ENCODE measurements around the gene SGMS2.

The SGMS2 gene

GRCh38 chr4:107826421-107826980, 1.8 kb downstream of the SGMS2 start:
- H3K4me3 ChIP-seq (ENCODE audit: low read length): peak overlapping the region; percentile 76
- TF ChIP-seq, protein P1, sequence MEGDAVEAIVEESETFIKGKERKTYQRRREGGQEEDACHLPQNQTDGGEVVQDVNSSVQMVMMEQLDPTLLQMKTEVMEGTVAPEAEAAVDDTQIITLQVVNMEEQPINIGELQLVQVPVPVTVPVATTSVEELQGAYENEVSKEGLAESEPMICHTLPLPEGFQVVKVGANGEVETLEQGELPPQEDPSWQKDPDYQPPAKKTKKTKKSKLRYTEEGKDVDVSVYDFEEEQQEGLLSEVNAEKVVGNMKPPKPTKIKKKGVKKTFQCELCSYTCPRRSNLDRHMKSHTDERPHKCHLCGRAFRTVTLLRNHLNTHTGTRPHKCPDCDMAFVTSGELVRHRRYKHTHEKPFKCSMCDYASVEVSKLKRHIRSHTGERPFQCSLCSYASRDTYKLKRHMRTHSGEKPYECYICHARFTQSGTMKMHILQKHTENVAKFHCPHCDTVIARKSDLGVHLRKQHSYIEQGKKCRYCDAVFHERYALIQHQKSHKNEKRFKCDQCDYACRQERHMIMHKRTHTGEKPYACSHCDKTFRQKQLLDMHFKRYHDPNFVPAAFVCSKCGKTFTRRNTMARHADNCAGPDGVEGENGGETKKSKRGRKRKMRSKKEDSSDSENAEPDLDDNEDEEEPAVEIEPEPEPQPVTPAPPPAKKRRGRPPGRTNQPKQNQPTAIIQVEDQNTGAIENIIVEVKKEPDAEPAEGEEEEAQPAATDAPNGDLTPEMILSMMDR (conservative IDR thresholded peaks at IDR 0.05; ENCODE audit: low read depth, low read length): no peak

GRCh38 chr4:107828315-107829090, 3.8 kb downstream of the SGMS2 start:
- no peak for DNase-seq (ENCODE audit: low read depth)
- TF ChIP-seq, protein P1 (conservative IDR thresholded peaks at IDR 0.05; ENCODE audit: low read depth, low read length): no peak
- H3K4me3 ChIP-seq (ENCODE audit: low read length): no peak overlapping the region

More at GRCh38 chr4:107826421-107826980, 1.8 kb downstream of the SGMS2 start:
- no peak for DNase-seq (ENCODE audit: low read depth)

DNA sequence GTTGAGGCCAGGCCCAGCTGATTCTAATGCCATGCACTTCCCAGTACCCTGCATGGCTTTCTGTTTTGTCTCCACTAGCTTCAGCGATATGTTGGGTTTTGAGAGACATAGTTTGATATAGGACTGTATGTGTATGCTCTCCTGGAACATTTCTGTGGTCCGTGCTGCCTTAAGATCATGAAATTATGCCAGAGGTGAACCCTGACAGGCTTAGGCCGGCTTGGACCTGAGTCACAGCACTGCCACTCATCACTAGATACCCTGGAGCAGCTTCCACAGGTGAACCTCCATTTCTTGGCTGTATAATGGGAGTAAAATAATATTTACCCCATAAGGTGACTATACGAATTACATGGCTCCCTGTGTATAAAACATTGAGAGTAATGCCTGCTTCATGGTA, 6.4 kb downstream of the SGMS2 start:
- TF ChIP-seq, protein P1 (conservative IDR thresholded peaks at IDR 0.05; ENCODE audit: low read depth, low read length): no peak
- no peak for DNase-seq (ENCODE audit: low read depth)

GRCh38 chr4:107832275-107832807, 7.6 kb downstream of the SGMS2 start:
- TF ChIP-seq, protein P1 (conservative IDR thresholded peaks at IDR 0.05; ENCODE audit: low read depth, low read length): no peak
- no peak overlapping the region for H3K4me3 ChIP-seq (ENCODE audit: low read length)
- DNase-seq (ENCODE audit: low read depth): no peak

More for the DNA sequence above, 6.4 kb downstream of the SGMS2 start:
- no peak overlapping the region for H3K4me3 ChIP-seq (ENCODE audit: low read length)

DNA sequence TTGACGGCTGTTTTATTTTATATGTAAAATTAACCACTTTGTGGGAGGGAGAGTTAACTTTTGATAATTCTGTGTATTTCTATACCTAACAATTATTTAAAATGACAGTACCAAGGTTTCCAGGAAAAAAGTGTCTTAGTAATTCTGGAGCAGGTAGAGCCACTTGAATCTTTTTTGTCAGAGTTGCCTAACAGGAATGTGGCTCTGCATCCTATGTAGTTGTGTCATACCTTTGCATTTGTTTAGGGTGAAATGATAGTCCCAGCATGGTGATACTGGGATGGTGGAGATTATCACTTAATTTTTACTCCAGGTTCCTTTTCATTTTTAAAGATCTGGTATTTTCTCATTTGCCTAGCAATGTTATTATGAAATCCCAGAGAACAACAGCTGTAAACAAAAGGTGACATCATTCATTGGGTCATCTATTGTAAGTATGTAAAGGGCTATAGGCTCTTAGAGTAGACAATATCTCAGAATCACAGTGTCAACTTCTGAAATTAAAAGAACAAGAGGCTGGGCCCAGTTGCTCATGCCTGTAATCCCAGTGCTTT, 9.6 kb downstream of the SGMS2 start:
- TF ChIP-seq, protein P1 (conservative IDR thresholded peaks at IDR 0.05; ENCODE audit: low read depth, low read length): no peak
- no peak for DNase-seq (ENCODE audit: low read depth)
- H3K4me3 ChIP-seq (ENCODE audit: low read length): no peak overlapping the region

DNA sequence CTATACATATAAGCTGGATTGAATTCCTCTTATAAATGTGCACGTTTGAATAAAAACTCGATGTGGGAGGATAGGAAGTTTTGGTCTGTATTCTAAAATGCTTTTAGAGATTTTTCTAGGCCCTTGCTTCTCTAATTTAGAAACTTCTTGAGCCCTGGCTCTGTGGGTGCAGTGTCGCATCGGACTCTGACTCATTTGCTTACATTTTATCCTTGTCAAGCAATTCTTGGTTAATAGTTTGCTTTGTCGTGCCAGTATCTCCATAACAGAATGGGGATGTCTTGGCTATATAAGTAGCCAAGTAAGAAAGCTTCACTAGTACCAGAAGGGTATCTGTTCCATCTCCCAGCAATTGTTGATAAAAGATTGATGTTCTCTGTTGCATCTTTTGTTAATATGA, 10.7 kb downstream of the SGMS2 start:
- DNase-seq (ENCODE audit: low read depth): no peak
- TF ChIP-seq, protein P1 (conservative IDR thresholded peaks at IDR 0.05; ENCODE audit: low read depth, low read length): no peak
- no peak overlapping the region for H3K4me3 ChIP-seq (ENCODE audit: low read length)

All from retinal pigment epithelial cell (primary cell).